HEK293T (cell line): ENCODE measurements around the gene MIA2.

ENCODE experiments used
- CTCF ChIA-PET: fragments of 350-600 bp; formaldehyde crosslinking; extraction: SDS; loops from one replicate; lab custom pipeline; 2021; ENCODE audit warnings: antibody characterized with exemption, inconsistent platforms; lab: Yijun Ruan, JAX
- POLR2A ChIA-PET: fragments of 350-600 bp; formaldehyde crosslinking; extraction: SDS; loops from one replicate; lab custom pipeline; 2020; ENCODE audit warnings: antibody characterized with exemption, inconsistent platforms; lab: Yijun Ruan, JAX
- DNase-seq: peaks from one replicate; pipeline ENCODE4 v3.0.0; 2012; ENCODE audit warnings: mixed read lengths; ENCODE audit errors: extremely low spot score
- BHLHE40 ChIP-seq: fragments of 450-650 bp; IDR thresholded peaks from 2 replicates; pipeline ENCODE4 v1.6.1; 2016; ENCODE audit warnings: mild to moderate bottlenecking, moderate library complexity, borderline replicate concordance
- CTBP1 ChIP-seq: fragments of 450-650 bp; IDR thresholded peaks from 2 replicates; pipeline ENCODE4 v1.6.1; 2016; ENCODE audit warnings: borderline replicate concordance
- ELF4 ChIP-seq: fragments of 450-650 bp; IDR thresholded peaks from 2 replicates; pipeline ENCODE4 v1.6.1; 2017; ENCODE audit warnings: antibody characterized with exemption
- FOXA1 ChIP-seq: fragments of 450-650 bp; IDR thresholded peaks from 2 replicates; pipeline ENCODE4 v1.6.1; 2016; ENCODE audit warnings: mild to moderate bottlenecking
- FOXK2 ChIP-seq: fragments of 450-650 bp; IDR thresholded peaks from 2 replicates; pipeline ENCODE4 v1.6.1; 2016; ENCODE audit warnings: mild to moderate bottlenecking
- HDGF ChIP-seq: fragments of 450-650 bp; IDR thresholded peaks from 2 replicates; pipeline ENCODE4 v1.6.1; 2017; ENCODE audit warnings: antibody characterized with exemption, borderline replicate concordance
- L3MBTL2 ChIP-seq: fragments of 450-650 bp; conservative IDR thresholded peaks from 2 replicates; pipeline ENCODE4 v1.6.1; 2016; ENCODE audit warnings: mild to moderate bottlenecking
- NFRKB ChIP-seq: fragments of 450-650 bp; IDR thresholded peaks from 2 replicates; pipeline ENCODE4 v1.6.1; 2016; ENCODE audit warnings: mild to moderate bottlenecking, moderate library complexity
- PKNOX1 ChIP-seq: fragments of 450-650 bp; IDR thresholded peaks from 2 replicates; pipeline ENCODE4 v1.6.1; 2016
- SP1 ChIP-seq: fragments of 450-650 bp; IDR thresholded peaks from 2 replicates; pipeline ENCODE4 v1.6.1; 2017
- SUZ12 ChIP-seq: fragments of 450-650 bp; IDR thresholded peaks from 2 replicates; pipeline ENCODE4 v1.6.1; 2016; ENCODE audit warnings: mild to moderate bottlenecking
- TARDBP ChIP-seq: fragments of 450-650 bp; IDR thresholded peaks from 2 replicates; pipeline ENCODE4 v1.6.1; 2016
- ZNF384 ChIP-seq: fragments of 450-650 bp; IDR thresholded peaks from 2 replicates; pipeline ENCODE4 v1.6.1; 2016

MIA2 gene

GRCh38 chr14:39433452-39433813 is 199.7 kb downstream of the MIA2 start:
- POLR2A ChIA-PET: interaction anchor here (1.1 to 1.7 kb wide), 5 partner anchors 11 to 64 kb away, joined by 3 to 9 read pairs (median 4); no protein-coding TSS in a partner anchor
- no peak for DNase-seq
- CTCF ChIA-PET: interaction anchor here (0.6 to 1.6 kb wide), 2 partner anchors 12 to 32 kb away, joined by 3 to 5 read pairs; no protein-coding TSS in a partner anchor

DNA sequence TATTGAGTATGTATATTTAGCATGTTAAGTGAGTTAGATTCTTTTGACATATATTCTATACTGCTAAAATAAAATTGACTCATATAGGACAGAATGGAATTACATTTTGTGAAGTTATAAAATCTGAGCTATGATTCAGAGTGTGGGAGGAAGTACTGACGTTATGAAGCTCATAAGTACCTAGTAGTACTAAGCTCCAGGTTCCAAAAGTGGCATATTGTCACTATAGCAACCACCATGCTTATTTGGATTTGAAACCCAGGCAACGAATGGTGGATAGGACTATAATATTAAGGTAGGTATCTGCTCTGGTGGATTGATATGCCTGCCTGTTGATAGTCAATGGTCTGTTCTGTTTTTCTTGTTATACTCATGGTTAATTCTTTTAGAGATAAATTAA is 200.7 kb downstream of the MIA2 start:
- POLR2A ChIA-PET: interaction anchor here (1.2 kb wide), 1 partner anchor 11 kb away, joined by 3 read pairs; no protein-coding TSS in a partner anchor
- DNase-seq: no peak
- CTCF ChIA-PET: interaction anchor here (0.6 to 1.6 kb wide), 4 partner anchors 11 to 203 kb away, joined by 3 to 5 read pairs (median 3); no protein-coding TSS in a partner anchor
- TF ChIP-seq HDGF (no peak), PKNOX1 (no peak), SUZ12 (no peak)

More at GRCh38 chr14:39433452-39433813, 199.7 kb downstream of the MIA2 start:
- TF ChIP-seq FOXK2 (no peak), NFRKB (no peak), ZNF384 (no peak), SP1 (no peak), FOXA1 (no peak), L3MBTL2 (no peak), ELF4 (no peak), TARDBP (no peak)

DNA sequence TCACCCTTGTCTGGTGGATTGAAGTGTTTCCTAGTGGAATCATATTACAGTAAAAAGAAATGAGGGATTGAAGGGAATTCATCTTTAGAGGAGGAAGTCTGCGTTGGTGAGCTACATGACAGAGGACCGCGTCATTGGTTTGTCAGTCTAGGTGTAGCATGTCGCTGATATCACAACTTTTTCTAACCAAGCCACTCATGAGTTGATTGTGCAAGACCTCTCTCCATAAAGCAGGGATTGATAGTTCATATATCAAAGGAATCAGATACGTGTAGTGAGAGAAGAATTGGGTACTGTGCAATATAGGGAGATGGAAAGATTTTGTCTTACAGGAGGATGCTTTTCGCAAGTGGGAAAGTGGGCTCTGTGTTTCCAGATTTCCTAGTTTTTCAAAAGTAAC is 201.5 kb downstream of the MIA2 start:
- CTCF ChIA-PET: no interaction called here
- DNase-seq: no peak
- no peak for TF ChIP-seq CTBP1
- no peak for TF ChIP-seq BHLHE40
- POLR2A ChIA-PET: no interaction called here
